HEK293T (cell line): ENCODE results near the gene DGLUCY.

Experiments used
- ARNT ChIP-seq: fragments of 450-650 bp; IDR thresholded peaks from 2 replicates; pipeline ENCODE4 v1.6.1; 2017; ENCODE audit warnings: mild to moderate bottlenecking
- BHLHE40 ChIP-seq: fragments of 450-650 bp; IDR thresholded peaks from 2 replicates; pipeline ENCODE4 v1.6.1; 2016; ENCODE audit warnings: mild to moderate bottlenecking, moderate library complexity, borderline replicate concordance
- ELF4 ChIP-seq: fragments of 450-650 bp; IDR thresholded peaks from 2 replicates; pipeline ENCODE4 v1.6.1; 2017; ENCODE audit warnings: antibody characterized with exemption
- FOXA1 ChIP-seq: fragments of 450-650 bp; IDR thresholded peaks from 2 replicates; pipeline ENCODE4 v1.6.1; 2016; ENCODE audit warnings: mild to moderate bottlenecking
- FOXK2 ChIP-seq: fragments of 450-650 bp; IDR thresholded peaks from 2 replicates; pipeline ENCODE4 v1.6.1; 2016; ENCODE audit warnings: mild to moderate bottlenecking
- FOXM1 ChIP-seq: fragments of 450-650 bp; IDR thresholded peaks from 2 replicates; pipeline ENCODE4 v1.6.1; 2017; ENCODE audit warnings: mild to moderate bottlenecking, borderline replicate concordance
- L3MBTL2 ChIP-seq: fragments of 450-650 bp; conservative IDR thresholded peaks from 2 replicates; pipeline ENCODE4 v1.6.1; 2016; ENCODE audit warnings: mild to moderate bottlenecking
- LEF1 ChIP-seq: fragments of 450-650 bp; IDR thresholded peaks from 2 replicates; pipeline ENCODE4 v1.6.1; 2017; ENCODE audit warnings: mild to moderate bottlenecking, borderline replicate concordance
- NFRKB ChIP-seq: fragments of 450-650 bp; IDR thresholded peaks from 2 replicates; pipeline ENCODE4 v1.6.1; 2016; ENCODE audit warnings: mild to moderate bottlenecking, moderate library complexity
- PKNOX1 ChIP-seq: fragments of 450-650 bp; IDR thresholded peaks from 2 replicates; pipeline ENCODE4 v1.6.1; 2016
- SP1 ChIP-seq: fragments of 450-650 bp; IDR thresholded peaks from 2 replicates; pipeline ENCODE4 v1.6.1; 2017
- SUZ12 ChIP-seq: fragments of 450-650 bp; IDR thresholded peaks from 2 replicates; pipeline ENCODE4 v1.6.1; 2016; ENCODE audit warnings: mild to moderate bottlenecking
- TARDBP ChIP-seq: fragments of 450-650 bp; IDR thresholded peaks from 2 replicates; pipeline ENCODE4 v1.6.1; 2016
- ZNF384 ChIP-seq: fragments of 450-650 bp; IDR thresholded peaks from 2 replicates; pipeline ENCODE4 v1.6.1; 2016

- TF ChIP-seq ARNT = no peak
- TF ChIP-seq FOXA1 = no peak
- no peak for TF ChIP-seq SP1
- no peak for TF ChIP-seq BHLHE40
- TF ChIP-seq TARDBP = no peak
- TF ChIP-seq FOXK2 = no peak
- TF ChIP-seq FOXM1 = no peak
- TF ChIP-seq ZNF384 = no peak
- no peak for TF ChIP-seq SUZ12
- TF ChIP-seq PKNOX1 = no peak
- TF ChIP-seq LEF1 = no peak
- no peak for TF ChIP-seq NFRKB
- TF ChIP-seq L3MBTL2 = no peak
- TF ChIP-seq ELF4 = no peak
Observed at GRCh38 chr14:91158091-91158790, 44.4 kb downstream of the DGLUCY start.
